Heart right ventricle (tissue), 16 donors: ENCODE results near the gene DTX1. TPM values are rescaled to one million over a fixed set of nuclear protein-coding genes. Genes with fewer than 3 reads are reported as not detected.
A peak's percentile ranks its signal among the peaks of the same experiment; 100 is the strongest.
"Not testable (repeated sequence)": the region's sequence is repeated elsewhere in the genome, so short reads cannot be mapped to it uniquely, and the experiment has no call there.

Experiments used
- ATAC-seq, 8 donors: fragments of 200-7000 bp; cut with Tn5 transposase; one replicate each; pipeline ENCODE4 v1.9.1; 2020; ENCODE audit warnings: mild to moderate bottlenecking in 8 of 8, moderate library complexity in 8 of 8, moderate number of reproducible peaks in 1 of 8
- DNase-seq, 2 donors: peaks; one replicate each; pipeline ENCODE4 v3.0.0-alpha.2; 2020
- H3K27ac ChIP-seq, 10 donors: fragments of 200-600 bp; sonication (generic) in 2 of 10; one replicate each; pipeline versions ENCODE4 v1.5.0 to v1.8.0; 2020 to 2022; ENCODE audit warnings: mild to moderate bottlenecking in 3 of 10
- H3K27me3 ChIP-seq, 7 donors: fragments of 200-600 bp; one replicate each; pipeline ENCODE4 v1.8.0; 2021 to 2022; ENCODE audit warnings: mild to moderate bottlenecking in 2 of 7
- H3K36me3 ChIP-seq, 9 donors: fragments of 200-600 bp; sonication (generic) in 1 of 9; one replicate each; pipeline versions ENCODE4 v1.5.0 to v1.8.0; 2020 to 2022; ENCODE audit warnings: mild to moderate bottlenecking in 2 of 9
- H3K4me1 ChIP-seq, 9 donors: fragments of 200-600 bp; sonication (generic) in 1 of 9; one replicate each; pipeline versions ENCODE4 v1.5.0 to v1.8.0; 2020 to 2022; ENCODE audit warnings: mild to moderate bottlenecking in 4 of 9
- H3K4me3 ChIP-seq, 10 donors: fragments of 200-600 bp; sonication (generic) in 2 of 10; one replicate each; pipeline versions ENCODE4 v1.5.0 to v1.8.0; 2020 to 2022; ENCODE audit warnings: mild to moderate bottlenecking in 7 of 10, moderate library complexity in 2 of 10
- H3K9me3 ChIP-seq, 11 donors: fragments of 200-600 bp in 10 of 11; sonication (generic) in 2 of 11; one replicate each; pipeline versions ENCODE4 v1.5.0 to v1.8.0; 2013 to 2022; ENCODE audit warnings: mild to moderate bottlenecking in 2 of 11, control low read depth in 1 of 11, moderate library complexity in 1 of 11
- CTCF ChIP-seq, 9 donors: fragments of 200-600 bp; sonication (generic) in 2 of 9; IDR thresholded peaks; one replicate each; pipeline versions ENCODE4 v1.5.0 to v1.8.0; 2021 to 2022; ENCODE audit warnings: antibody characterized with exemption in 9 of 9, mild to moderate bottlenecking in 5 of 9, moderate library complexity in 1 of 9
- WGBS, 2 donors: extraction: QIAGEN DNeasy Blood & Tissue Kit; methylation state at CpG; one replicate each; pipeline ENCODE4 v1.1.7; 2013; ENCODE audit warnings: inconsistent platforms in 1 of 2; 5-methylcytosine and 5-hydroxymethylcytosine counted together
- intact Hi-C, 10 donors: fragments of 100-400 bp; cut with DNase I; formaldehyde crosslinking; loops; one replicate each; pipeline versions ENCODE4 v1.11.1 to v1.14.2; 2022
- polyA plus RNA-seq, 2 donors: library from polyadenylated mRNA; stranded (reverse); fragments of 200-250 nt; gene quantifications; one replicate each; pipeline ENCODE4 v1.2.3, GENCODE V29; 2013
- total RNA-seq, 10 donors: library from RNA; stranded (reverse); fragmentation: NEBNext Ultra II Directional in 3 of 10; extraction: Animal tissue kit (Norgen Biotek cat#: 25700) in 3 of 10; gene quantifications; one replicate each; pipeline versions ENCODE4 v1.2.1 to v1.2.4, GENCODE V29; 2021 to 2023
- donor health status: Arrhythmogenic right ventricular cardiomyopathy.
- donor health status: ischemic (EF 13 %, LVEDD 7.1; RV severe dilation, severe dysfunction).
- donor health status: healthy with polysubstance abuse.
- donor health status: DM: no; HTN: yes; CAD: no.
- donor health status: DM: no; HTN: no; CAD: no.
- donor health status: ischemic (EF 25% LVEDD 6.9; RV normal size, moderate dysfunction).
- donor health status: ischemic (EF 25% LVEDD 5.7; RV mildly dilated, moderate dysfunction).
- donor health status: healthy.
- donor health status: DM: yes; HTN: yes; CAD: no.
- donor health status: Ischemic cardiomyopathy.
- donor health status: ischemic (EF 35%, LVEDD 5.7; RV mildly dilated, moderate dysfunction).
- donor health status: nonischemic (EF 11% LVEDD 7.7; RV severe dilation, severe dysfunction).
- donor health status: DM: yes; HTN: yes; CAD: no.
- donor health status: PGD.
- donor health status: ischemic (EF 29% LVEDD 5.4; RV normal size, mild dysfunction).
- donor health status: nonischemic (EF 23%, LVEDD 6.1; RV moderate dilation, normal function).

DTX1 gene
- total and polyA plus RNA-seq, 12 donors: 0.94 to 6.4 (median 1.5) TPM

GRCh38 chr12:113140706-113141105, 84.2 kb downstream of the DTX1 start:
- H3K4me1 ChIP-seq: peaks cover 0 to 28% (median 0%) of the 10 kb centered on the region in 9 donors
- H3K36me3 ChIP-seq: no peaks in the 10 kb centered on the region
- no peak overlapping the region for H3K4me3 ChIP-seq
- DNase-seq (no peak), ATAC-seq (no peak)
- WGBS, 2 donors: 73 to 78% methylated on average over 7 of the region's 7 CpGs
- no peak overlapping the region for H3K27ac ChIP-seq
- intact Hi-C loops: no loop called here
- TF ChIP-seq CTCF (IDR thresholded peaks at IDR 0.05): no peak
- peaks cover 0 to 36% (median 18%) of the 10 kb centered on the region in 7 donors for H3K27me3 ChIP-seq
- no peaks in the 10 kb centered on the region for H3K9me3 ChIP-seq

- H3K9me3 ChIP-seq, ATAC-seq, H3K4me3 ChIP-seq, H3K36me3 ChIP-seq, intact Hi-C loops, DNase-seq: not testable (repeated sequence)
- Histone ChIP-seq H3K27ac (peak overlapping the region in 1 of 10 donors; percentile 85), H3K4me1 (peaks cover 0 to 20% (median 0%) of the 10 kb centered on the region in 9 donors), H3K27me3 (peaks cover 0 to 26% (median 8%) of the 10 kb centered on the region in 7 donors)
- 72 to 73% methylated on average over 3 of the region's 3 CpGs for WGBS, 2 donors
Observed at GRCh38 chr12:113141716-113142115, 85.2 kb downstream of the DTX1 start.

GRCh38 chr12:113142173-113142885, 85.8 kb downstream of the DTX1 start:
- intact Hi-C loops: no loop called here
- H3K9me3 ChIP-seq: peaks cover 0 to 6% (median 0%) of the 10 kb centered on the region in 11 donors
- peaks cover 0 to 20% (median 0%) of the 10 kb centered on the region in 9 donors for H3K4me1 ChIP-seq
- ATAC-seq (peak; percentile 31 to 75 (median 52)), DNase-seq (peak in 1 of 2 donors; percentile 38)
- peaks cover 0 to 20% (median 2%) of the 10 kb centered on the region in 7 donors for H3K27me3 ChIP-seq
- no peak for TF ChIP-seq CTCF (IDR thresholded peaks at IDR 0.05)
- no peaks in the 10 kb centered on the region for H3K36me3 ChIP-seq
- WGBS, 2 donors: 57 to 58% methylated on average over 17 of the region's 17 CpGs
- no peak overlapping the region for H3K4me3 ChIP-seq
- H3K27ac ChIP-seq: peak overlapping the region in 1 of 10 donors; percentile 85

- H3K9me3 ChIP-seq: peaks cover 0 to 8% (median 0%) of the 10 kb centered on the region in 11 donors
- intact Hi-C loops: no loop called here
- WGBS, 2 donors: 64 to 76% methylated on average over 5 of the region's 5 CpGs
- peaks cover 0 to 20% (median 0%) of the 10 kb centered on the region in 9 donors for H3K4me1 ChIP-seq
- H3K36me3 ChIP-seq: no peaks in the 10 kb centered on the region
- TF ChIP-seq CTCF (IDR thresholded peaks at IDR 0.05): no peak
- peaks cover 0 to 16% (median 0%) of the 10 kb centered on the region in 7 donors for H3K27me3 ChIP-seq
- ATAC-seq: peak in 5 of 8 donors; percentile 16 to 35 (median 27)
- no peak for DNase-seq
- H3K27ac ChIP-seq: peak overlapping the region in 1 of 10 donors; percentile 85
- no peak overlapping the region for H3K4me3 ChIP-seq
Observed at GRCh38 chr12:113142886-113143332, 86.4 kb downstream of the DTX1 start.

GRCh38 chr12:113143959-113144358, 87.4 kb downstream of the DTX1 start:
- Histone ChIP-seq H3K4me1 (peaks cover 0 to 20% (median 0%) of the 10 kb centered on the region in 9 donors), H3K4me3 (no peak overlapping the region), H3K36me3 (no peaks in the 10 kb centered on the region), H3K27me3 (peaks cover 0 to 15% (median 0%) of the 10 kb centered on the region in 7 donors), H3K9me3 (peaks cover 0 to 8% (median 0%) of the 10 kb centered on the region in 11 donors), H3K27ac (no peak overlapping the region)
- intact Hi-C loops: no loop called here
- DNase-seq (no peak), ATAC-seq (no peak)
- no peak for TF ChIP-seq CTCF (IDR thresholded peaks at IDR 0.05)
- 89 to 94% methylated on average over 8 of the region's 8 CpGs for WGBS, 2 donors
